CD4-positive, alpha-beta T cell treated with Interleukin-10 for 1 hour (primary cell): ENCODE measurements around the gene TMEM120B.

Experiments
- DNase-seq: peaks from one replicate; pipeline ENCODE4 v3.0.0-alpha.2; 2020

The TMEM120B gene

DNA sequence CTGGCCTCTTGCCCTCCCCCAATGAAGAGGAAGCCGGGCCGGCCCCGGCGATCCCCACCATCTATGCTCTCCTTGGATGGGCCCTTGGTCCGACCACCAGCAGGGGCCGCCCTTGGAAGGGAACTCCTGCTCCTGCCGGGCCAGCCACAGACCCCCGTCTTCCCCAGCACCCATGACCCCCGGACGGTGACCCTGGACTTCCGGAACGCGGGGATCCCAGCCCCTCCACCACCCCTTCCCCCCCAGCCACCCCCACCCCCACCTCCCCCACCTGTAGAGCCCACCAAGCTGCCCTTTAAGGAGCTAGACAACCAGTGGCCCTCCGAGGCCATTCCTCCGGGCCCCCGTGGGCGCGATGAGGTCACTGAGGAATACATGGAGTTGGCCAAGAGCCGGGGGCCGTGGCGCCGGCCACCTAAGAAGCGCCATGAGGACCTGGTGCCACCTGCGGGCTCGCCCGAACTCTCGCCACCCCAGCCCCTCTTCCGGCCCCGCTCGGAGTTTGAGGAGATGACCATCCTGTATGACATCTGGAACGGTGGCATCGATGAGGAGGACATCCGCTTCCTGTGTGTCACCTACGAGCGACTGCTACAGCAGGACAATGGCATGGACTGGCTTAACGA is 110.7 kb downstream of the TMEM120B start:
- DNase-seq: no peak

DNA sequence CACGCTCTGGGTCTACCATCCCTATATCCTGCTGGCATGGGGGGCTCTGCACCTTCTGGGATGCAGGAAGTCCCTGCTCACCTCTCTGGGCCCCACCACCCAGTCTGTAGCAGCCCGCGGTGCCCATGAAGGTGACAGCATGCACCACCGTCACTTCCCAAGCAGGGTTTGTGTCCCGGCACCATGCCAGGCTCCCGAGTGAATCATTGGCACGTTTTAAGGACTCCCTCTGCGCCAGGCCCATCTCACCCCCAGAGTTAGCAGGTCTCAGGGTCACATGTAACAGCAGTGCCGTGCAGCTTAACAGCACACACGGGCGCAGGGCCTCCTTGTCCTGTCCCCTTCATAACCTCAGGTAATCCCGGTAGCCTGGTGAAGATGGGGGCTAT is 111.2 kb downstream of the TMEM120B start:
- DNase-seq: no peak

DNA sequence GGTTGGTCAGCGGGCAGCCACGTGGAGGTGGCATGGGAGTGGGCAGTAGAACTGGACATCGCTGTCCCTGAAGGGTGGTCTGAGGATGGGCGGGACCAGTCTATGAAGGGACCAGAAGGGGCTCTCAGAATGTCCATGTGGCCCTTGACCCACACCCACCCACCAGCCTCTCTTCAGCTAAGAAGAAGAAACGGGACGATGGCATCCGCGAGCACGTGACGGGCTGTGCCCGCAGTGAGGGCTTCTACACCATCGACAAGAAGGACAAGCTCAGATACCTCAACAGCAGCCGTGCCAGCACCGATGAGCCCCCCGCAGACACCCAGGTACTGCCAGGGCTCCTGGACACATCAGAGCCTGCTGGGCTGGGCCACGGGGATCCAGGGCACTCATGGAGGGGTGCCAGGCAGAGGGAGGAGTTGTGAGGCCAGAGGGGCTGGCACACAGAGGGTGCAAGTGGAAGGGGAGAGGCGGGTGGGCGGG is 112.5 kb downstream of the TMEM120B start:
- no peak for DNase-seq

DNA sequence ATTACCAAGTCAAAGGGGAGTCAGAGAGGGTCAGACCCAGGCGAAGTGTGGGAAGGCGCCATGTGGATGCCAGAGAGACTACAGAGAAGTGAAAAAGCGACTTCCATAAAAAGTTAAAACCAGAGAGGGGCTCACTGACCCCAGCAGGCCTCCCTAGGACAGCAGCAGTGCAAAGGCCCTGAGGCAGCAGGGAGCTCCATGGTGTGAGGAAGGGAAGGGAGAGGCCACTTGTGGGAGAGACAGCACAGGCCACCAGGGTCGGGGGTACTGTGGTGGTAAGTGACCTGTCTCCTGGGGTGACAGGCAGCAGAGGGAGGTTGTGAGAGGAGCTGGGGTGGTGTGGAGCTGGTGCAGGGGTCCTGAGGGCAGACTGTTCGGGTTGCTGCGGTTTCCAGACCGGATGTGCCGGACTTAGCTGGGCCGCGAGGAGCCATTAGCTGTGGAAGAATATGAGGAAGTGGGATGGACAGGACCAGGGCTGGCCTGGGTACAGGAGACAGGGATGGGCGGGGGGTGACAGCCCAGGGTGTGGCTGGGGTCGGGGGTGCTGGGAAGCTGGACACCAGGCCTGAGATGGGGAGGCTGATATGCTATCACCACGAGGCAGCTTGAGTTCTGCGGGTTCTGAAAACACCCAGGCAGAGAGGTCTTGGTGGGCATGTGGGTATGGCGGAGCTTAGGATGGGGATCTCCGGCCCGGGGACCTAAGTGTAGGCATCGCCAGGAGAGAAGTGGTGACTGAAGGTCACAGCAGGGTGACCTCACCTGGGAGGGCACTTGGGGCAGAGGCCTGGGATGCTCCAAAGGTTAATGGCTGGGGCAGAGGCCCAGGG is 114.0 kb downstream of the TMEM120B start:
- DNase-seq: no peak

DNA sequence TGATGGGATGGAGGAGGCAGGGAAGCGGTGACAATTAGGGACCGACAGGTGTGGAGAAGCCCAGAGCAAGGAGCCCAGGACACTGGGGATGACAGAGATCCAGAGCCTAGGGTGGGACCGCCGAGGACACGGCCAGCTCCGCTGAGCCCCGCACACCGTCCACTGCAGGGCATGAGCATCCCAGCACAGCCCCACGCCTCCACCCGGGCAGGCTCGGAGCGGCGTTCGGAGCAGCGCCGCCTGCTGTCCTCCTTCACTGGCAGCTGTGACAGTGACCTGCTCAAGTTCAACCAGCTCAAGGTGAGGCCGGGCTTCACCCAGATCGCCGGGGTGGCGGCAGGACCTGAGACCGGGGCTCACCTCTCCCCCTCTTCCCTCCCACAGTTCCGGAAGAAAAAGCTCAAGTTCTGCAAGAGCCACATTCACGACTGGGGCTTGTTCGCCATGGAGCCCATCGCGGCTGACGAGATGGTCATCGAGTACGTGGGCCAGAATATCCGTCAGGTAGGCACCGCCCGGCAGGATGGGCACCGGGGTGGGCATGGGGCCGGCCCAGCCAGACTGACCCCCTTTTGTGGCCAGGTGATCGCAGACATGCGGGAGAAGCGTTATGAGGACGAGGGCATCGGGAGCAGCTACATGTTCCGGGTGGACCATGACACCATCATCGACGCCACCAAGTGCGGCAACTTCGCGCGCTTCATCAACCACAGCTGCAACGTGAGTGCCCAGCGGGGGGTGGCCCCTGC is 115.0 kb downstream of the TMEM120B start:
- no peak for DNase-seq

DNA sequence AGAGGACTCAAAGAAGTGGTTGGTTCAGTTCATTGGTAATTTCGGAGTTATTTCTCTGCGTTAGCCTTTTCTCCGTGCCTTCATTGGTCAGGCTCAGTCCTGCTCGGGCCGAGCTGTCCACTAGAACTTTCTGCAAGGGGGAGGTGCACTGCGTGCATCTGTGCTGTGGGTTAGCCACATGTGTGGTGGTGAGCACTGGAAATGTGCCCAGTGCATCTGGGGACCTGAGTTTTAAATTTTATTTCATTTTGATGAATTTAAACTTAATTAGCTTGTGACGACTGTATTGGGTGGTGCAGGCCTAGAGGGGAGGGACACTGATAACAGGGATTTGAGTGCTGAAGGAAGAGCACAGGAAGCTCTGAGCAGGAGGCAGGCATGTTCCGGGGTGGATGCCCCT is 115.8 kb downstream of the TMEM120B start:
- DNase-seq: no peak

DNA sequence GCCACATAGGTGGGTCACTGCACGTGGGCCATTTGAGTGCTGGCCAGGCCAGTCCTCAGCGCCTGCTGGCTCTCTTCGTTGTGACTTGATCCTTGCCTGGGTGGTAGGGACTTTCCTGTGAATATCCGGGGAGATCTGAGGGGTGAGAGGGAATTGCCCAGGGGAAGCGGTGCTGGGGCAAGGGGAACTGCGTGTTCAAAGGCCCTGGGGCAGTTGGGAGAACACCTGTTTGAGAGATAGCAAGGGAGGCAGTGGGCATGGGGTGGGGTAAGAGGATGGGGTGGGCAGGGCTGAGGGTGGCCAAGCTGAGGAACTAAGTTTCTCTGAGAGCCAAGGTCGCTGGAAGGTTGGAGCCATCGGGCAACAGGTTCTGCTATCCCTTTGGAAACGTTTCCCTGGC is 116.3 kb downstream of the TMEM120B start:
- no peak for DNase-seq

DNA sequence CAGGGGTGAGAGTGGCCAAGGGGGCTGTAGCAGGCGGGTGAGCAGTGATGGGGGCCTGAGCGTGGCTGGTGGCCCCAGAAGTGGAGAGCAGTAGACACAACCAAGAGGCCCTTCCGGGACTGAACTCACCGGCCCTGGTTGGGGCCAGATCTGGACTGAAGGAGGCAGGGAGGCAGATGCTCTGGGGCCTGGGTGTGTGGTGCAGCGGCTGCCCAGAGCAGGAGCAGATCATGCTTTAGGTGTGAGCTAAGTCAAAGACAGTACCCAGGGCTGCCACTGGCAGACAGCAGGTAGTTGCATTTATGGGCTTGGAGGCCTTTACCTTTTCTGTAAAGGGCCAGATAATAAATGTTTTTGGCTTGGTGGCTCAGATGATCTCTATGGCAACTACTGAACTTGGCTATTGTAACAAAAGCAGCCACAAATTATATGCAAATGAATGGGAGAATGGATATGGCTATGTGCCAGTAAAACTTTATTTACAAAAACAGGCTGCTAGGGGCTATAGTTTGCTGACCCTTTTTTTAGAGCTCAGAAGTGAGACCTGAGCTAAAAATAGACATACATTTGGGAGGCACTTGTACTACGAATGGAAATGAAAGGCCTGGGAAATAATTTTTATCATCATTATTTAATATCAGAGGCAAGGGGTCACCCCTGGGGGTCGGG is 116.8 kb downstream of the TMEM120B start:
- no peak for DNase-seq

DNA sequence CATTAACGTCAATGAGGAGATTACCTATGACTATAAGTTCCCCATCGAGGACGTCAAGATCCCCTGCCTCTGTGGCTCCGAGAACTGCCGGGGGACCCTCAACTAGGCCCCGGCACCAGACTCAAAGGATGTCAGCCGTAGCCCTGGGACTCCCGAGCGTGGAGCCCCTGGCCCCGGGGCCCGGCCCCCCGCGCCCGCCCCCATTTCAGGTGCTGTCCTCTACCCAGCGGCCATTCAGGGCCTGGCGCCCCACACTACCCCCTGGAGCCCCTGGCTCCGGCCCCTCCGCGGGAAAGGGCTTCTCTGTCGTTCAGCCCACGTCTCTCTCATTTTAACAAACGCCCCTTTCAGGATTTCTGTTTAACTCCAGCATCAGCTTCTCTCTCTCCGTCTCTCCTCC is 117.6 kb downstream of the TMEM120B start:
- DNase-seq: no peak

DNA sequence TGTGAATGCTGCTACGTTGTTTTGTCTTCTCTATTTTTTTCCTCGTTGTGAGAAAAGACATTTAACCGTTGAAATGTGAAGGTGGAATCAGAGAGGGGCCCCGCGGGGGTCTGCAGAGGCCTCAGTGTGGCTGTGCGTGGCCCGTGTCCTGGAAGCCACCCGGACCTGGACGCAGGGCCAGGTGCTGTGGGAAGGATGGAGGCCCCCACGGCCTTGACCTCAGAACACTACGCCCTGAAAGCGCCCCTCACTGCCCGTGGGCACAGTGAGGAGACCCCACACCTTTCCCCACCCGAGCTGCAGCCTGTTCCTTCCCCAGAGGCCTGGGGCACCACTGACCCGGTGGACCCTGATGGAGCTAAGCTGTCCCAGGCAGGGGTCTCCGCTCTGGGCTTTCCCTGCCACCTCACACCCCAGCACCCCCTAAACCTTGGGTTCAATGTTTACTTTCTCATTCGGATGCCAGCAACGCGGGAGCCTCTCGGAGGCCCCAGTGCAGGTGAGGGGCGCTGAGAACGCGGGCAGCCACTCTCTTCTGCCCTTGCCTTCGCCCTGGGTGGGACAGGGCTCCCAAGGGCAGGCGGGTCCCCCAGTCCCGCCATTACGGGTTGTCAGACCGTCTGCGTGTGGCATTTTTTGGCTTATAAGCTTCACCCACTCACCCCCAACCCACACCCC is 118.2 kb downstream of the TMEM120B start:
- no peak for DNase-seq
